NOMO-1 treated with DMSO at 0.1 percent for 48 hours (cell line): ENCODE data around the gene TMEM158.

ENCODE experiments used
- DNase-seq: peaks from one replicate; lab custom pipeline; 2025; ENCODE audit not compliant: unreplicated experiment; lab: John Stamatoyannopoulos, UW

TMEM158 gene

GRCh38 chr3:45234250-45234649, 8.2 kb upstream of the TMEM158 start:
- DNase-seq = no peak

- no peak for DNase-seq
Measured at GRCh38 chr3:45232521-45232920, 6.4 kb upstream of the TMEM158 start.

- no peak for DNase-seq
Measured at GRCh38 chr3:45227946-45228345, 1.9 kb upstream of the TMEM158 start.

- DNase-seq = no peak
Measured at GRCh38 chr3:45227071-45227820, 1.2 kb upstream of the TMEM158 start.

- DNase-seq = no peak
Measured at GRCh38 chr3:45225465-45226205, 452 bp downstream of the TMEM158 start.

GRCh38 chr3:45224824-45225464, 1.1 kb downstream of the TMEM158 start:
- DNase-seq = peak; percentile 40

GRCh38 chr3:45223889-45224727, 2.0 kb downstream of the TMEM158 start:
- DNase-seq = no peak

GRCh38 chr3:45219694-45220093, 6.4 kb downstream of the TMEM158 start:
- DNase-seq = no peak

- no peak for DNase-seq
Measured at GRCh38 chr3:45218578-45219390, 7.3 kb downstream of the TMEM158 start.

- DNase-seq = no peak
Measured at GRCh38 chr3:45216021-45216609, 10.0 kb downstream of the TMEM158 start.

- DNase-seq = no peak
Measured at GRCh38 chr3:45215466-45215865, 10.6 kb downstream of the TMEM158 start.

GRCh38 chr3:45214061-45214680, 11.9 kb downstream of the TMEM158 start:
- no peak for DNase-seq

GRCh38 chr3:45212095-45212468, 14.0 kb downstream of the TMEM158 start:
- no peak for DNase-seq

- no peak for DNase-seq
Measured at GRCh38 chr3:45211466-45212094, 14.5 kb downstream of the TMEM158 start.

- peak; percentile 59 for DNase-seq
Measured at GRCh38 chr3:45210308-45211041, 15.6 kb downstream of the TMEM158 start.

- no peak for DNase-seq
Measured at GRCh38 chr3:45209526-45209925, 16.6 kb downstream of the TMEM158 start.

- DNase-seq = no peak
Measured at GRCh38 chr3:45208586-45208985, 17.5 kb downstream of the TMEM158 start.

GRCh38 chr3:45207446-45207845, 18.6 kb downstream of the TMEM158 start:
- DNase-seq = no peak
